GM12891 (cell line): ENCODE measurements around the gene RPL26.

Source experiments
- POLR2A ChIP-seq: IDR thresholded peaks from 2 replicates; pipeline ENCODE4 v1.6.1; 2011; ENCODE audit warnings: low read depth, low read length, control low read depth
- POLR2AphosphoS5 ChIP-seq: IDR thresholded peaks from 2 replicates; pipeline ENCODE4 v1.6.1; 2011; ENCODE audit warnings: low read depth, low read length, control low read depth
- POU2F2 ChIP-seq: IDR thresholded peaks from 2 replicates; pipeline ENCODE4 v1.6.1; 2011; ENCODE audit warnings: low read depth, mild to moderate bottlenecking, control low read depth, low read length, moderate library complexity

DNA sequence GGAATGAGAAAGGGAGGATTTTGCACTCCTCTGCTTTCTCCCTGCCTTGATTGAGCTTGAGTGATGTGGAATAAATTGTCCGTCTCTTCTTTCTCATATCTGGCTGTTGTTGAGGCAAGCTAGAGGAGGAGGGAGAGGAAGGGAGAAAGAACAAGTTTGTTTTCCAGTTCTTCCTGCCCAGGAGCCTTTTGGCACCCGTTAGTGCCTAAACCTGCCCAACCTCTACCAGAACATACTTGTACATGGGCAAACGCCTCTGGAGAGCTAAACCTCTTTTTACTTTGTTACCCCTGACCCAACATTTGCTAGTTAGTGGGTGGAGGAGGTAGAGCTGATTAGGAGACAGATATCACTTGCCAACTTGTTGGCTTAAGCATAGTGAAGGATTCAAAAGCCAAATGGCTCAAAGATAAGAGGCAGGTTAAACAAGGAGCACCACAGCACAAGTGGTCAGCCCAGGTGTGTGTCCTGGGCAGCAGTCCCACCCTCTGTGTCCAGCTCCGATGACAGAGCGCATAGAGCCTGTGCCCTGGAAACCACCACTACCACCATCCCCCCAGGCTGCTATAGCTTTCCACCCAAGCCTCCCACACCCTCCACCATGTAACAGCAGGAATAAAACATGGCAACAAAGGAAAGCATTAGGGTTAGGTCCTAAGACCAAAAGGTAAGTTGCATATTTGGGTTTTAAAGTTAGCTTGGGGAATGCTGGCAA is 36.9 kb downstream of the RPL26 start:
- TF ChIP-seq POLR2A (no peak), POLR2AphosphoS5 (no peak), POU2F2 (no peak)
